Ascending aorta (tissue), 2 donors: ENCODE data around the gene RAB7B. TPM values are rescaled to one million over a fixed set of nuclear protein-coding genes. Genes with fewer than 3 reads are reported as not detected.

ENCODE experiments used
- DNase-seq, 2 donors: peaks; one replicate each; pipeline ENCODE4 v3.0.0-alpha.2; 2019; ENCODE audit warnings: low spot score in 2 of 2
- H3K27ac ChIP-seq, 2 donors: fragments of 200-600 bp; sonication (generic); one replicate each; pipeline ENCODE4 v1.5.1; 2016 to 2017; ENCODE audit warnings: mild to moderate bottlenecking in 1 of 2
- H3K27me3 ChIP-seq: fragments of 200-600 bp; sonication (generic); one replicate; pipeline ENCODE4 v1.5.1; 2017
- H3K36me3 ChIP-seq, 2 donors: fragments of 200-600 bp; sonication (generic); one replicate each; pipeline ENCODE4 v1.5.1; 2016
- H3K4me1 ChIP-seq, 2 donors: fragments of 200-600 bp; sonication (generic); one replicate each; pipeline ENCODE4 v1.5.1; 2016 to 2017; ENCODE audit warnings: mild to moderate bottlenecking in 1 of 2
- H3K4me3 ChIP-seq, 2 donors: fragments of 200-600 bp; sonication (generic); one replicate each; pipeline ENCODE4 v1.5.1; 2016 to 2017; ENCODE audit warnings: mild to moderate bottlenecking in 1 of 2
- H3K9me3 ChIP-seq, 2 donors: fragments of 200-600 bp; sonication (generic); one replicate each; pipeline ENCODE4 v1.5.1; 2016
- intact Hi-C: fragments of 100-400 bp; cut with DNase I; formaldehyde crosslinking; loops from one replicate; pipeline ENCODE4 v1.15.1; 2023
- total RNA-seq: library from RNA; depleted of rRNA; stranded (reverse); fragments of >200 nt; gene quantifications from one replicate; pipeline ENCODE4 v1.1.0, GENCODE V29; 2016
- TF ChIP-seq, protein P1 (sequence below), 3 experiments: fragments of 200-600 bp in 2 of 3; fragments of 450-650 bp in 1 of 3; sonication (generic) in 2 of 3; IDR thresholded peaks; one replicate each; pipeline ENCODE4 v1.5.1; 2016 to 2019; ENCODE audit warnings: antibody characterized with exemption in 3 of 3, mild to moderate bottlenecking in 1 of 3, moderate library complexity in 1 of 3

Gene RAB7B
- total RNA-seq, 1 donor from 2014 or later = not detected

DNA sequence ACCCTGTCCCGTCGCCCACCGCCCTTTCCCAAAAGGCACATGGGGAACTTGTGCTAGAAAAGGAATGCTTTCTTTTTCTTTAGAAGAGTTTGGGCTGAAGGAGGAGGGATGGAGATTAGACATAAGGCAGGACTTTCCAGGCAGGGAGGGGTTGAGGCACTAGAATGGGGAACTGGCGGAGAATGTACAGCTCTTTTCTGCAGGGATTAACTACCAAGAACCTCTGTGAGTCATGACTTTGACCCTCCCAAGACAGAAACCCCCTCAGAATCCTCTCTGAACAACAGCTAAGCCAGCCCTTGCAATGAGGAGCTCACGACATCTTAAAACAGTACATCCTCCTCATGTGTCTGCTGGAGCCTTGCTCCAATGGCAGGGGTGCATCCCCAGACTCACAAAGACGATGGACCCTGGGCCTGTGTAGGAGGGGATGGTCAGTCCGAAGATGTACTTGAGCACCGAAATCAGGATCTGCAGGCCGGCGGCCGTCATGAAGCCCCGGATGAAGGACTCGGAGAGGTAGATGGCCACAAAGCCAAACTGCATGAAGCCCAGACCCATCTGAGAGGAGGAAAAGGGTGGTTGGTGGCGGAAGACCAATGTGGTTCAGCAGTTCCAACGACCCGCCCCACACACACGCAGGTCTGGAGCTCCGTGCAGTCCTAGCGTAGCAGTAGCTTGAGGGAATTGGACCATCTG is 73.5 kb downstream of the RAB7B start:
- no peak overlapping the region for H3K4me3 ChIP-seq
- H3K27me3 ChIP-seq = no peaks in the 10 kb centered on the region
- intact Hi-C loops = no loop called here
- H3K9me3 ChIP-seq = no peaks in the 10 kb centered on the region
- TF ChIP-seq, protein P1, sequence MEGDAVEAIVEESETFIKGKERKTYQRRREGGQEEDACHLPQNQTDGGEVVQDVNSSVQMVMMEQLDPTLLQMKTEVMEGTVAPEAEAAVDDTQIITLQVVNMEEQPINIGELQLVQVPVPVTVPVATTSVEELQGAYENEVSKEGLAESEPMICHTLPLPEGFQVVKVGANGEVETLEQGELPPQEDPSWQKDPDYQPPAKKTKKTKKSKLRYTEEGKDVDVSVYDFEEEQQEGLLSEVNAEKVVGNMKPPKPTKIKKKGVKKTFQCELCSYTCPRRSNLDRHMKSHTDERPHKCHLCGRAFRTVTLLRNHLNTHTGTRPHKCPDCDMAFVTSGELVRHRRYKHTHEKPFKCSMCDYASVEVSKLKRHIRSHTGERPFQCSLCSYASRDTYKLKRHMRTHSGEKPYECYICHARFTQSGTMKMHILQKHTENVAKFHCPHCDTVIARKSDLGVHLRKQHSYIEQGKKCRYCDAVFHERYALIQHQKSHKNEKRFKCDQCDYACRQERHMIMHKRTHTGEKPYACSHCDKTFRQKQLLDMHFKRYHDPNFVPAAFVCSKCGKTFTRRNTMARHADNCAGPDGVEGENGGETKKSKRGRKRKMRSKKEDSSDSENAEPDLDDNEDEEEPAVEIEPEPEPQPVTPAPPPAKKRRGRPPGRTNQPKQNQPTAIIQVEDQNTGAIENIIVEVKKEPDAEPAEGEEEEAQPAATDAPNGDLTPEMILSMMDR (IDR thresholded peaks at IDR 0.05) = no peak
- no peak overlapping the region for H3K27ac ChIP-seq
- H3K4me1 ChIP-seq = peaks cover 0 to 2% of the 10 kb centered on the region in 2 donors
- H3K36me3 ChIP-seq = no peaks in the 10 kb centered on the region
- no peak for DNase-seq

DNA sequence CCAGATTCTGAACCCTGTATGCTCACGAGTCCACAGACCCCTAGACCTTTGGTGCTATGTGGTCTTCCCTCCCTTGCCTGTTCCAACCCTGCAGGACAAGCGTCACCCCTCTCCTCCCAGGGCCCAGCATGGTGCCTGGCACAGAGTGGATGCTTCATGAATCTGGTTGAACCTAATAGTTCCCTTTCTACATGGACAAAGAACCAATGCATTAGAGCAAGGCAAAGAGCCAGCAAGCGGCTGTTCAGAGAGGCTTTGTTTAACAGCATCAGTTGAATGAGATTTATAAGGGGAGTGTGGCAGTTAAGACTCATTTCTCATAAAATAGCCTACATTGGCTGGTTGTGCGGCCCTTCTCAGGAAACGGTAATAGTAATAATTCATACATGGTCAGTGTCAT is 74.9 kb downstream of the RAB7B start:
- Histone ChIP-seq H3K4me1 (no peaks in the 10 kb centered on the region), H3K36me3 (no peaks in the 10 kb centered on the region), H3K9me3 (no peaks in the 10 kb centered on the region), H3K4me3 (no peak overlapping the region), H3K27me3 (no peaks in the 10 kb centered on the region), H3K27ac (no peak overlapping the region)
- DNase-seq = no peak
- TF ChIP-seq, protein P1 (IDR thresholded peaks at IDR 0.05) = no peak
- intact Hi-C loops = no loop called here

DNA sequence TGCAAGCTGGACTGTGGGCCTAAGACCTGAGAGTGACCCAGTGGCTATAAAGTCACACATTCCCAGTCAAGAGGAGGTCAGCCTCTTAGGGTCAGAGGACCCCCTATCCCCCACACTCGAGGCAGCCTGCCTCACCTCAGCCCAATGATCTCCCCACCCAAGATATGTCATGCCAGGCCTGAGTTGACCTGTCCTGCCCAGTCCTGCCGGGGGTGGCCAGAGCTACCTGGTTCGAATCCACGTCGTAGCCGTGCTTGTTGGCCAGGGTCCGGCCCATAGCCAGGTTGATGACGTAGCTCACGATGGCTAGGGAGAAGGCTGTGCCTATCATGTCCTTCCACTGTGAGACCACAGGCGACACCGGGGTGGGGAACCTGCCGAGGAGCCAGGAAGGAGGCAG is 75.5 kb downstream of the RAB7B start:
- DNase-seq = no peak
- intact Hi-C loops = no loop called here
- TF ChIP-seq, protein P1 (IDR thresholded peaks at IDR 0.05) = no peak

DNA sequence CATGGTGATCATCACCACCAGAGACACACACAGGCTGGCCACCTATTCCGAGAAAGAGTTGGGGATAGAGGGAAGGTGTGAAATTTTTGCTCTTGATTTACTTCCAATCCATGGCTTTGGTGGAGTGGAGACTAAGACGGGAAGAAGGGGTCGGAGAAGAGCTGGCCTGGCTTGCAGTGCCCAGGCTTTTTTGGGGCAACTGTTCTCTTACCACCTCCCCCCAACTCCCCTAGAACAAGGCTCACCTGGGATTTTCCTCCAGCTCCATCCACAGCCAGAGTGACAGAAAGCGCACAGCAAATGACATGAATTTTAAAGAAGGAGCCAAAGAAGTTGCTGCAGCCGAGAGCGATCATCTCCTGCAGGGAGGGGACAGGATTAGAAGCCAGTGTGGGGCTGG is 75.9 kb downstream of the RAB7B start:
- Histone ChIP-seq H3K27ac (no peak overlapping the region), H3K4me3 (no peak overlapping the region), H3K4me1 (no peaks in the 10 kb centered on the region), H3K36me3 (no peaks in the 10 kb centered on the region), H3K27me3 (no peaks in the 10 kb centered on the region), H3K9me3 (no peaks in the 10 kb centered on the region)
- TF ChIP-seq, protein P1 (IDR thresholded peaks at IDR 0.05) = no peak
- intact Hi-C loops = no loop called here
- DNase-seq = peak in 1 of 2 donors; percentile 28

More for the DNA sequence above, 75.5 kb downstream of the RAB7B start:
- Histone ChIP-seq H3K36me3 (no peaks in the 10 kb centered on the region), H3K4me3 (no peak overlapping the region), H3K27ac (no peak overlapping the region), H3K9me3 (no peaks in the 10 kb centered on the region), H3K4me1 (no peaks in the 10 kb centered on the region), H3K27me3 (no peaks in the 10 kb centered on the region)

Other genes starting within 250 kb of the RAB7B start
- 18.0 TPM for gene RAB29, start 227.9 kb downstream of the RAB7B start, total RNA-seq
- gene SLC41A1, start 190.2 kb downstream of the RAB7B start, total RNA-seq = 28.8 TPM
- not detected for gene PM20D1, start 153.3 kb downstream of the RAB7B start, total RNA-seq
- gene SLC26A9, start 59.9 kb downstream of the RAB7B start, total RNA-seq = not detected
- gene CTSE, start 20.5 kb upstream of the RAB7B start, total RNA-seq = not detected
- gene RHEX, start 49.8 kb upstream of the RAB7B start, total RNA-seq = 0.53 TPM
- gene AVPR1B, start 114.0 kb upstream of the RAB7B start, total RNA-seq = not detected
- gene FAM72A, start 199.4 kb upstream of the RAB7B start, total RNA-seq = 0.75 TPM
- 53.2 TPM for gene SRGAP2, start 200.1 kb upstream of the RAB7B start, total RNA-seq